Coronary artery (tissue), 2 donors: Measurements from ENCODE around the gene ZNF117.
A peak's percentile ranks its signal among the peaks of the same experiment; 100 is the strongest.
"Not testable (repeated sequence)": the region's sequence is repeated elsewhere in the genome, so short reads cannot be mapped to it uniquely, and the experiment has no call there.

ENCODE experiments used
- DNase-seq: peaks from one replicate; pipeline ENCODE4 v3.0.0-alpha.2; 2017; ENCODE audit warnings: low spot score
- H3K27ac ChIP-seq, 2 donors: fragments of 200-600 bp; sonication (generic); one replicate each; pipeline ENCODE4 v1.5.1; 2016 to 2019
- H3K4me3 ChIP-seq: fragments of 200-600 bp; sonication (generic); 2 replicates; pipeline ENCODE4 v1.5.1; 2016; ENCODE audit warnings: mild to moderate bottlenecking, moderate library complexity
- TF ChIP-seq, protein P1 (sequence below): fragments of 200-600 bp; sonication (generic); IDR thresholded peaks from one replicate; pipeline ENCODE4 v1.5.1; 2019; ENCODE audit warnings: antibody characterized with exemption

The ZNF117 gene

DNA sequence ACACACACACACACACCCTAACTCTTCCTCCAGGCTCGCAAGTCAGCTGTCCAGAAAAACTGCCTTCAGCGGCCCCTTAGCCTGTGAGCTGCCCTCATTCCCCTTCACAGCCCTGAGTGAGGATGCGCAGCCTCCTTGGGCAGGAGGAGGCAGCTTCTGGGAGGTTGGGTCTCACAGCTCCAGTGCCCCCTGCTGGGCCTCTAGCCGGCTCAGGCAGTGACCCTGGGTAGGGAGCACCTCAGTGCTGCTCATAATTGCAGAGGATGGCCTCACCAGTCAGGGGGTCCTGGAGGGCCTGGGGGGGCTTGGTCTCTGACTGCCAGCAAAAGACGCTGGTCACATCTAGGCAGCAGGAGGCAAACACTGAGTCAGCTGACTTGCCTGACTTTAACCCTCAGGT lies 44.1 kb downstream of the ZNF117 start:
- Histone ChIP-seq H3K4me3 (peak overlapping the region; percentile 68), H3K27ac (no peak overlapping the region)
- TF ChIP-seq, protein P1, sequence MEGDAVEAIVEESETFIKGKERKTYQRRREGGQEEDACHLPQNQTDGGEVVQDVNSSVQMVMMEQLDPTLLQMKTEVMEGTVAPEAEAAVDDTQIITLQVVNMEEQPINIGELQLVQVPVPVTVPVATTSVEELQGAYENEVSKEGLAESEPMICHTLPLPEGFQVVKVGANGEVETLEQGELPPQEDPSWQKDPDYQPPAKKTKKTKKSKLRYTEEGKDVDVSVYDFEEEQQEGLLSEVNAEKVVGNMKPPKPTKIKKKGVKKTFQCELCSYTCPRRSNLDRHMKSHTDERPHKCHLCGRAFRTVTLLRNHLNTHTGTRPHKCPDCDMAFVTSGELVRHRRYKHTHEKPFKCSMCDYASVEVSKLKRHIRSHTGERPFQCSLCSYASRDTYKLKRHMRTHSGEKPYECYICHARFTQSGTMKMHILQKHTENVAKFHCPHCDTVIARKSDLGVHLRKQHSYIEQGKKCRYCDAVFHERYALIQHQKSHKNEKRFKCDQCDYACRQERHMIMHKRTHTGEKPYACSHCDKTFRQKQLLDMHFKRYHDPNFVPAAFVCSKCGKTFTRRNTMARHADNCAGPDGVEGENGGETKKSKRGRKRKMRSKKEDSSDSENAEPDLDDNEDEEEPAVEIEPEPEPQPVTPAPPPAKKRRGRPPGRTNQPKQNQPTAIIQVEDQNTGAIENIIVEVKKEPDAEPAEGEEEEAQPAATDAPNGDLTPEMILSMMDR, result no peak
- no peak for DNase-seq

DNA sequence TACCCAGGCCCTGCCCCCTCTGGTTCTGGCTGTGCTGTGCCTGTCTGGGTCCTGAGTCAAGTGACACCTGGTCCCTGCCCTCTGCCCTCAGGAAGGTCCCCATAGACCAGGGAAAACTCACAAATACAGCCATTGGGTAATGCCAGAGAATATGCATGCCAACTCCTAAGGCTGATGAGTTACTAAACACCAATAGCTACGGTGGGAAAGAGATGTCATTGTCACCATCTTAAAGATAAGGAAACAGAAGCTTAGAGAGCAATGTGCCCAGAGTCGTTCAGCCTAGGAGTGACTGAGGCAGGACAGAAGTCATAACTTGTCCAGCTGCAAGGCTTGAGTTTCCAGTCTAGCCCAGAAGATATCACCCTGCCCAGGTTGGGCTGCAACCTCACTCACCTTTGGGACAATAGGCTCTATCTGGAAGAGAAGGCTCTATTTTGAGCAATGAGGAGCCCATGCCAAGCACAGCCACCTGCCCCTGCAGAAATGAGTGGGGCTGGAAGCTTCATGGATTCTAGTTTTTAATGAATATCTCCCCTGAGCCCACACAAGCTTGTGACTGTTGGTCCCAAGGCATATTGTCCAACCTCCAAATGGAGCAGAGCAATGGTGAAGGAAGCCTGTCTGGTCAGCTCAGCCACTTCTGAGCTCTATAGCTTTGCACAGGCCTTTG lies 45.2 kb downstream of the ZNF117 start:
- no peak for DNase-seq
- no peak overlapping the region for H3K27ac ChIP-seq
- H3K4me3 ChIP-seq, result no peak overlapping the region
- TF ChIP-seq, protein P1, result no peak

DNA sequence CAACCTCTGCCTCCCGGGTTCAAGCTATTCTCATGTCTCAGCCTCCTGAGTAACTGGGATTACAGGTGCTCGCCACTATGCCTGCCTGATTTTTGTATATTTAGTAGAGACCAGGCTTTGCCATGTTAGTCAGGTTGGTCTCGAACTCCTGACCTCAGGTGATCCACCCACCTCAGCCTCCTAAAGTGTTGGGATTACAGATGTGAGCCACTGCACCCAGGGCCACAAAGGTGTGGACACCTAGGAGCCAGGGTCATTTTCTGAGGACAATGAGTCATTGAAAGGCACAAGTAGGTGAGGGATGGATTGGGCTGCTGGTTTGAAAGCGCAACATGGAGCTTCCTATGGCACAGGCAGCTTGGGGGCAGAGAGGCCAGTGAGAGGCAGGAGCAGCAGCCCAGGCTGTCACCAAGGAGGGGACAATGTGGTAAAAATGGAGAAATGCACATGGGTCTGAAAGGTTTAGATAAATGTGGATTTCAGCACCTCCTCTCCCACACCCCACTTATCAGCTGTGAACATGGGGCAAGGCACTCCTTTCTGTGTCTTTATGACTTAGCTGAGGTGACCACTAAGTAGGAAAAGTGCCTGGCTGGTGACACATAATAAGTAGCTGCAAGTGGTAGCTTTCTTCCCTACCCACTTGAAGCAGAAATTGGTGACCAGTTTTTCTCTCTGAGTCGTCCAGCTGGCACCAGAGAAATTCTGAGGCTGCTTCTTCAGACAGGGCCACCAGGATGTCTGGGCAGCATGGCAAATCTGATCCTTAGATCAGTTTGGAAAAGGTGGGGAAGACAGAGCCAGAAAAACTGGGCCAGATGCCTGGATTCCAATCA lies 46.0 kb downstream of the ZNF117 start:
- DNase-seq, H3K27ac ChIP-seq, H3K4me3 ChIP-seq: not testable (repeated sequence)

DNA sequence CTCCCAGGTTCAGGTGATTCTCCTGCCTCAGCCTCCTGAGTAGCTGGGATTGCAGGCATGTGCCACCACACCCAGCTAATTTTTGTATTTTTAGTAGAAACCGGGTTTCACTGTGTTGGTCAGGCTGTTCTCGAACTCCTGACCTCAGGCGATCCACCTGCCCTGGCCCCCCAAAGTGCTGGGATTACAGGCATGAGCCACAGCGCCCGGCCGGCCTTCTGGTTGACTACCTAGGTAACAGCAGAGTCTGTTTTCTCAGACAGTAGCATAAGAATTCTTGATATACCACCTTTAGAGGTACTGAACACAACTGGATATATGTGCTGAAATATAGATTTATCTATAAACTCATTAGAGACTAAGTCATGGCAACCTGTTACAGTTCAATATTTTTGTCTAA lies 50.8 kb downstream of the ZNF117 start:
- H3K27ac ChIP-seq, H3K4me3 ChIP-seq, DNase-seq: not testable (repeated sequence)

DNA sequence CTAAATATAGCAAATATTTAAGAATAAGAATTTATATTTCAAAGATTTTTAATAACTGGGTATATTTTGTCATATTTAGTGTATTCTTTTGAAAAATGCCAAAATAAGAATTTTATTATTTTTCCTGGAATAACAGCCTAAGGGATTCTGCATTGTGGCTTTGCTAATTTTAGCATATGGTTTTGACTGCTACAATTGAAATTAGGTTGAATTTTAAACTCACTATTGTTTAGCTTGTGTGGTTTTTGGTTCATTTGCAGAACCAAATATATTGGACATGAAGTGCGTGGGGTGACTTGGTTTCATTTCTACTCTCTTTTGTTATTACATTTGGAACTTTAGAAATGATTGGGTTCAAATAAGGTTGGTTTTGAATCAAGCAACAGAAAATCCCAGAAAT lies 52.3 kb downstream of the ZNF117 start:
- DNase-seq, result no peak
- H3K4me3 ChIP-seq, result no peak overlapping the region
- TF ChIP-seq, protein P1, result no peak
- H3K27ac ChIP-seq, result no peak overlapping the region

- no peak for DNase-seq
- Histone ChIP-seq H3K4me3 (no peak overlapping the region), H3K27ac (no peak overlapping the region)
- TF ChIP-seq, protein P1, result no peak
These were observed 56.4 kb downstream of the ZNF117 start for GRCh38 chr7:64934478-64934877.

GRCh38 chr7:64928252-64929187 lies 62.3 kb downstream of the ZNF117 start:
- not testable (repeated sequence) for H3K27ac ChIP-seq, DNase-seq, H3K4me3 ChIP-seq
